Stimulated activated CD8-positive, alpha-beta memory T cell treated with anti-CD3 and anti-CD28 coated beads, Interleukin-4, amount 100 ng/mL, for 24 hours (primary cell): ENCODE measurements around the gene ZNF738.

Experiments
- DNase-seq: peaks from one replicate; pipeline ENCODE4 v3.0.0-alpha.2; 2020; ENCODE audit warnings: low read depth

Gene ZNF738

GRCh38 chr19:21423057-21424041, 64.5 kb downstream of the ZNF738 start:
- DNase-seq = no peak
